Stimulated activated CD4-positive, alpha-beta T cell treated with anti-CD3 and anti-CD28 coated beads, Interleukin-4, amount 100 ng/mL, for 48 hours (primary cell): ENCODE results near the gene ARID3B.
A peak's percentile ranks its signal among the peaks of the same experiment; 100 is the strongest.
"Not testable (repeated sequence)": the region's sequence is repeated elsewhere in the genome, so short reads cannot be mapped to it uniquely, and the experiment has no call there.

Experiments used
- DNase-seq, 2 donors: peaks; one replicate each; pipeline ENCODE4 v3.0.0-alpha.2; 2020; ENCODE audit warnings: low read depth in 2 of 2

ARID3B gene

GRCh38 chr15:74535388-74536084 is 5.5 kb upstream of the ARID3B start:
- DNase-seq: no peak

GRCh38 chr15:74537736-74538135 is 3.3 kb upstream of the ARID3B start:
- no peak for DNase-seq

DNA sequence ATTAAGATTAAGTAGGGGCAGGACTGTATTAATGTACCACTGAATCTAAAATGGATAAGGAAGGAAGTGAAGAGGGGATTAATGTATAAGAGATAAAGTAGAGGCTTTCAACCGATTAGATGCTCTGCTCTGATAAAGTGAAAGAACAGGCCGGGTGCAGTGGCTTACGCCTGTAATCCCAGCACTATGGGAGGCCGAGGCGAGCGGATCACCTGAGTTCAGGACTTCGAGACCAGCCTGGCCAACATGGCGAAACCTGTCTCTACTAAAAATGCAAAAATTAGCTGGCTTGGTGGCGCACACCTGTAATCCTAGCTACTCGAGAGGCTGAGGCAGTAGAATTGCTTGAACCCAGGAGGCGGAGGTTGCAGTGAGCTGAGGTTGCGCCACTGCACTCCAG is 1.5 kb upstream of the ARID3B start:
- DNase-seq: not testable (repeated sequence)

DNA sequence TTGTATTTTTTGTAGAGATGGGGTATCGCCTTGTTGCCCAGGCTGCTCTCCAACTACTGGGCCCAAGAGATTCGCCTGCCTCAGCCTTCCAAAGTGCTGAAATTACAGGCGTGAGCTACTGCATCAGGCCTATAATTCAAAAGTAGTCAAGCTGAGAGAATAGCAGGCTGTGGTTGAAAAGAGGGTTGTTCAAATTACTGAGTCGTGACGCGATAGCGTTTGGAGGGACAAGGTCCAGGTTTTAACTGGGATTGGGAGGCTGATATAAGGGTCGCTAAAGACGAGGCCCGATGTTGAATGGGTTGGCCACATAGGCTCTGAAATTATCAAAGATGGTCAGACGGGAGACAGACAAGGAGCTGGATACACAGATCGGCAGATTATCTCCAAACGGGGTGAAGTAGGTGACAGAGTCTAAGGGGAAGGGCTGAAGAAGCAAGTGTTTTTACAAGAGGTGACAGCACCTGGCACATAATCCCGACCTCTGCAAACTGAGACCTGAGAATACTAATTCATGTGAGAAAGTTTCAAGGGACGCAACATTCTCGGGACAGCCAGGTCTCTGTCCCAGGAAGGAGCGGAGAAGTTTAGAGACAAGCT is 759 bp upstream of the ARID3B start:
- DNase-seq: no peak

DNA sequence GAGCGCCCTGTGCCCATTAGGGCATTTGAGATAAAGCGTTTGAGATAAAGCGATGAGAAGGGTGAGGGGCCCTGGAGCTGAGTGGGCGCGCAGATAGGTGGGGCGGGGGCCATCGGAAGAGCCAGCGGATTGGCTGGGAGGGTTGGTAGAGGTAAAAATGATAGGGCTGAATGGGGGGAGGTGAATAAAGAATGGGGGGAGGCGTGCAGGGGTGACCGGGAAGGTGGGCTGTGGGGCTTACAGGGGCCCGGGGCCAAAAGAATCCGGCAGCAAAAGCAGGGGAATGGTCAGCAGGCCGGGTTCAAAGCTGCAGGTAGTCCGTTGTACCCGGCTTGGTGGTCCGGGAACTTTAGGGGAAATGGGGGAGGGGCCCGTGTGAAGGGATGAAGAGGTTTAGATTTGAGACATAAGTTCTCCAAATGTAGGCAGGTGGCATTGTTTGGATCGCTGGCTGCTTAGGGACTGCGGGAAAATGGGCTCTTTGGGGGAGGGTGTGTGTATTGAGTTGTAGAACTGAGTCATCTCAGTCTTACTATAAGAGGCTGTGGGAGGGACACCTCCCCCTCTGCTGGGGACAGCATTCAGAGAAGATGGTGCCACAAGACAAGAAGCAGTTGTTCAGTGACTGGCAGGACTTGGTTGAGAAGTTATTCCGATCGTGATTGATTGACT is 610 bp downstream of the ARID3B start:
- peak; percentile 51 to 69 for DNase-seq

DNA sequence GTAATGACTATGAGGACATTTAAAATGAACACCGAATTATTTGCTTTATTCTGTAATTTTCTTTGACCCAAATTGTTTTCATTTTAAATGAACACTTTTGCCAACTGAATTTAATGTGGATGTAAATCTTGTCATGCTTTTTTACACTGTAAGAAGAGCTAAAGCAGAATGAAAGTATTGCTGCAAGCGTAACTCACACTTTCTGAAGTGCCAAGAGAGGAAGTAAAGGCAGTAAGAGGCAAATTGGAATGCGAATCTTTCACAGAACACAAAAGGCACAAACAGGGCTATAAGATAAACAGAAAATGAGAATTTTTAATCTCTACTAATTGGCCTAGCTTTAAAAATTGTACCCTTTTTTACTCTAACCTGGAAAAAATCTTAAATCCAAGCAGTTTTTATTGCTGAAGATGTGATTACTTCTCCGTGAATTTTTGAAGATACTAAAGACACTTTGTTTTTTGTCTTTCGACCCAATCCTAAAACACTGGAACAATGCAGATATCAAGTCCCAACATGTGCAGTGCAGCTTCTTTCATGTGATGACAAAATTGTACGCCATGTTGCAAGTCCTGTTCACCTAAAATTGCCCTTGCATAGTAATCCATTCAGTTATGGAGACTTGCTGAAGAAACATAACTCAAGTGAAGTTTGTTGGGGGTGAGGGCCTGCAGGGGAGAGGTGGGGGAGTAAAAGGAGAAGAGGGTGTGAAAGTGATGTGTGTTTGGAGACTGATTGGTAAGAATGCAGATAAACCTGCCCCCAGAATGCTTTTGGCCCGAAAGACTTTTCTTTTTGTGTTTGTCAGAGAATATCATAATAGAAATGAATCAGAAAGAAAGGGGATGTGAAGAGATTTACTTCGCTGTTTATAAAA is 1.4 kb downstream of the ARID3B start:
- DNase-seq: no peak

DNA sequence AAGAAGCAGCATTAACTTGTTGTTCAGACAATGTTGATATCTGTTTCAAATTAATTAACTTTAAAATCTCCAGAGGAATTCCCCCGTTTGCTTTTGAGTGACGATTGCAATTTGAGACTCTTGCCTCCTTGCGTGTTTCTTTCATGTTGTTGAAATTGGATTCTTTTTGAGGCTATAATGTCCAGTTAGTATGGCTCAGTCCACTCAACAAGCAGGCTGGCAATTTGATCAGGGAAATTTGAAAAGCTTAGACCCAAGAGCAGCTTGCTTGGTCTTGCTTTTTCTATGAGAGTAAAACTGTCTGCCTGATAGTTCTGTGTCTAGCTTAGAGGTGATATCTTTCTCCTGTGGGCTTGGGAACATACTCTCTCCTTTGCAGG is 2.0 kb downstream of the ARID3B start:
- no peak for DNase-seq

- no peak for DNase-seq
Measured at GRCh38 chr15:74543583-74543982, 2.6 kb downstream of the ARID3B start.

- no peak for DNase-seq
Measured at GRCh38 chr15:74545086-74545485, 4.1 kb downstream of the ARID3B start.

DNA sequence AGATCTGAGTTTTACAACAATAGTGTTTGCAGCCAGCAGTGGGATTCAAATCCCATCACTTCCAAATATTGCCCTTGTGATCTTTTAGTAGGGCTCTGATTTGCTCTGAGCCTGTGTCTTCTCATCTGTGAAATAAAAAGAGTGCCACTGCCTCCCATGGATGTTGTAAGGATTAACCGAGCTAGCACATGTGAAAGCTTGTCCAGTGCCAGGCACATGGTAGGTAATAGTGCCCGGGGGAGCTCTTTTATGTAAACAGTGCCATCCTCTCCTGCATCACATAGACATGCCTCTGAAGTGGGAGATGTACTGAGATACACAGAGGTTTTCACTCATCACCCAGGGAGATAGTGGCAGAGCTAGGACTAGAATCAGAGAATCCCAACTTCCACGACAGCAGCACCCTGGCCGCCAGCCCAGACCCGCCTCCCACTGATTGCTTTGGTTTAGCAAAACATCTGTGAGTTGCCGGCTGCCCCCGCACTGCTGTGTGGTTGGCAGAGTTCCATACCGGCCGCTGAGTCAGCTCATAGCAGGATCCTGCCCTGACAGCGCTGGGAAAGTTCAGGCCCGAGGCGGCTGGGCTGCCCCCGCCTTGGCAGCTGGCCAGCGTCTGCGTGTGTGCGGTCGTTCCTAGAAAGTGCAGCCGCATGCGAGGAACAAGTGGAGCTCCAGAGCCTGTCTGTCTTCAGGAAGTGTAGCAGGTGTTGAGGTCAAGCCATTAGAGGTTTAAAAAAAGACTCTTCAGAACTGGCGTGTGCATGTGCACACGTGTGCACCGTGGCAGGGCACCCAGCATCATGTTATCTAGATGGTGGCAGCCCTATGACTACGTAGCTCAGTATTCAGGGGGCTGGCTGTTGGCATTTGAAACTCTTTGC is 5.0 kb downstream of the ARID3B start:
- peak; percentile 91 to 96 for DNase-seq

DNA sequence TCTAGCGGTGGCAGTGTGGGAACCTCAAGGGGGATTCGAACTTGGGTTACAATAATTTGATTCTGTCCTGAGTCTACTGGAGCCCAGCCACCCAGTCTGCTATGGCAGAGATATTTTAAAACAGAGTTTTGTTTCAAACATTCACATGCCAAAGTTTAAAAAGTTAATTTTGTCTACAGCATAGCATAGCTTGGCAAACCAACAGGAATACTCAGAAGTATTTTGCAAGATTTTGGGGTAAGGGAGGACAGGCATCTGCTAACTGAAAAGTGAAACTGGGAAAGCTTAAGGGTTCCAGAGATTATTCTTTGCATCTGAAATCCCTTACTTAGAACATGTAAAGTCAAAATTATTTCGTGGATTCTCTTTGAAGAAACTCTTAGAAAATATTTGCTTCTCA is 6.6 kb downstream of the ARID3B start:
- no peak for DNase-seq

GRCh38 chr15:74548241-74548640 is 7.2 kb downstream of the ARID3B start:
- no peak for DNase-seq

- no peak for DNase-seq
Measured at GRCh38 chr15:74549816-74550215, 8.8 kb downstream of the ARID3B start.

GRCh38 chr15:74551714-74552113 is 10.7 kb downstream of the ARID3B start:
- no peak for DNase-seq

DNA sequence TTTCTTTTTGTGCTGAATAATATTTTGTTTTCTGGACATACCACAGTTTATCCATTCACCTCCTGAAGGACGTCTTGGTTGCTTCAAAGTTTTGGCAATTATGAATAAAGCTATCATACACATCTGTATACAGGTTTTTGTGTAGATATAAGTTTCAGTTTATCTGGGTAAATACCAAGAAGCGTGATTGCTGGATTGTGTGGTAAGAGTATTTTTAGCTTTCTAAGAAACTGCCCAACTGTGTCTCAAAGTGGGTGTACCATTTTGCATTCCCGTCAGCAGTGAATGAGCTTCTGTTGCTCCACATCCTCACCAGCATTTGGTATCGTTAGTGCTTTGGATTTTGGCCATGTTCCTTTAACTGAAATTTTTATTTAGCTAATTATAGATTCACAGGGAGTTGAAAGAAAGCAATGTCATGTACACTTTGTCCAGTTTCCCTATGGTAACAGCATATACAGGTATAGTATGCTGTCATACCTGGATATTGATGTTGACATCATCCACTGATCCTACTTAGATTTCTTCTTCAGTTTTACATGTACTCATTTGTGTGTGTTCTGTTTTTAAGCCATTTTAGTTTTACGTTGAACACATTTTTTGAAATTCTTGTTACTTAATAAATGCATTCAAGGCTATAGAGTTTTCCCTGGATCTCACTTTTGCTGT is 11.9 kb downstream of the ARID3B start:
- no peak for DNase-seq

DNA sequence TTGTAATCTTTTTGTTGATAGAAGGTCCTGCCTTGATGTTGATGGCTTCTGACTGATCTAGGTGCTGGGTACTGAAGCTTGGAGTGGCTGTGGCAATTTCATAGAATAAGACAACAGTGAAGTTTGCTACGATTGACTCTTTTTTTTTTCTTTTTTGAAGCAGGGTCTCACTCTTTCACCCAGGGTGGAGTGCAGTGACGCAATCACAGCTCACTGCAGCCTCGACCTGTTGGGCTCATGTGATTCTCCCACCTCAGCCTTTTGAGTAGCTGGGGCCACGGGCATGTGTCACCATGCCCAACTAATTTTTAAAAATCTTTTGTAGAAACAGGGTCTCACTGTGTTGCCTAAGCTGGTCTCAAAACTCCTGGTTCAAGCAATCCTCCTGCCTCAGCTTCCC is 14.2 kb downstream of the ARID3B start:
- DNase-seq: no peak

DNA sequence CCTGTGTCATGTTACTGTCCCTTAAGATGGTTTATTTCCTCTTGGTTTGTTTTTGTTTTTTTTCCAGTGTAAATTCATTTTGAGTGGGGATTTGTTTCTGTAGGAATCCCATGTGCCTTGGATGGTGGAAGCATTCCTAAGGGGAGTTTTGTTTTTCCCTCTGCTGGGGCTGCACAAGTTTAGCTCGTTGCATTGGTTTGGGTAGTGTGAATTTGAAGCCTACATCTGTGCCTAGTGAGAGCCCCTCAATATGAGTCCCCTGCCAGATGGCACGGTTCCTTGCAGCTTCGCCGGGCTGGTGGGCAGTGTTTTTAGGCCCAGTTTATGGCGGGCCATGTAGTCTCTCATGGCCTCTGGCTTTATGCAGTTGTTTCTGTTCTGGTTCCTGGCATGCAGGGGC is 17.7 kb downstream of the ARID3B start:
- no peak for DNase-seq

DNA sequence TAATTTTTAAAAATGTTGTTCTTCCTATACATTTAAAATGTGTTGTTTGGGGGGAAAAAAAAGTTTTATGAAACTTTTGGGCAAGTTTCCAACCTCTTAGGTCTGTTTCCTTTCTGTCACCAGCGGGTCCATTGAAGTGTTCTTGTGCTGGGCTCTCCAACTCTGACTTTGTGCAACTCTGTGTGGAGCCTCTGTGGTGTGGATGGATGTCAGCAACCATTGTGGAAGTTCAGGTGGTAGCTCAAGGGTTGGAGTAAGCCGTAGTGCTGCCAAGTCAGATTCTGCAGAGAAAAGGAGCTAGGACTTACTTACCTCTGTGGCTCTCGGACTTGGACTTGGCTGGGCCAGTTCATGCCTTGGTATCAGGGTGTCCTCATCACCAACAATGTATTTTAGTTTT is 22.4 kb downstream of the ARID3B start:
- no peak for DNase-seq

DNA sequence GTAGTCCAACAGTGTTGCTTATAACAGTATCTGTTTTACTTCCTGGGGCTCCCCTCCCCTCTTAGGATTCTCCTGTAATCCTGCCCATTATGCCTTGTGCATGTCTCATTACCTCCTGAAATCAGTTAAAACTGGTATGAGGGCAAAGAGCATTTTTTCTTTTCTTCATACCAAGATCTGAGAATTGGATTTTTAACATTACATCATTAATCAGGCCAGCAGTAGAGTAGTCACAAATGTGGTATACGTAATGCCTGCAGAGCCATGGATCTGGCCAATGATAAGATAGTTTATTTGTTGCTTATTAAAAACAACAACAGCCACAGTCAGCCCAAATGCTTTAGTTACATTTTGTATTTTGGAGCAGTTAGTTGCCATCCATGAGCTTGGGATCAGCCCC is 23.2 kb downstream of the ARID3B start:
- no peak for DNase-seq

DNA sequence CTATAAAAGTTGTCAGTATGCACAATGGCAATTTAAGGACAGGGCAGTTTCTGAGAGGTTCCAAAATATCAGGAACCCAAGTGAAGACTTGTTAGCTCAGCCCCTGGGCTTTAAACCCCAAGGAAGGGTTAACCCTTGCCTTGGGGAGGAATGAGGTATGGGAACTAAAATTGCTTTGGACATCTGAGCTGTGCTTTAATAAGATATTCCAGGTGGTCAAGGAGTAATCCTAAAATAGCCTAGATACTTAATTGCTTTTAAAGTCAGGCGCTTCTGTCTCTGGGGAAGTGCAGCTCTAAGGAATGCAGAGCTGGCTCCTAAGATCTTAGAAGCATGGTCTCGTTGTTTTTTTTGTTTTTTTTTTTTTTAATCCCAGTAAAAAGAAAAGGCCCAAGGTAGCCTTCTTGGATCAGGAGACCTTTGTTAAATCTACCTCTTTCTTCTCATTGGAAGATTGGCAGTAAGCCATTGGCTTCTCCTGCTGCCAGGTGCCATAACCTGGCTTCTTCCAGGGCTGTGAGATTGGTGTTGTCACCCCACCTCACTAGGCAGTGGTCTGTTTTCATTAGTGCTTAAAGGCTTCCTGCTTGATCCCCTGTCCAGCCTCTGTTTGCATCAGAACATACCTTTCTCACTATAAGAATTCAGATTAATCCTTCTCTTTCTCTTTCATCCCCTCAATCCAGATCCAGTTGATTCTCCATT is 24.5 kb downstream of the ARID3B start:
- DNase-seq: no peak
